ENCODE data around the gene ZMAT2. TPM values are rescaled to one million over a fixed set of nuclear protein-coding genes. Genes with fewer than 3 reads are reported as not detected.
A peak's percentile ranks its signal among the peaks of the same experiment; 100 is the strongest.
"Not testable (repeated sequence)": the region's sequence is repeated elsewhere in the genome, so short reads cannot be mapped to it uniquely, and the experiment has no call there.

ZMAT2 gene
- total and polyA plus RNA-seq, 10 of the 15 experiments (the other 5 are each of a cell fraction or from before 2014, with no cell fraction given), result 28.1 to 102 (median 42.9) TPM

DNA sequence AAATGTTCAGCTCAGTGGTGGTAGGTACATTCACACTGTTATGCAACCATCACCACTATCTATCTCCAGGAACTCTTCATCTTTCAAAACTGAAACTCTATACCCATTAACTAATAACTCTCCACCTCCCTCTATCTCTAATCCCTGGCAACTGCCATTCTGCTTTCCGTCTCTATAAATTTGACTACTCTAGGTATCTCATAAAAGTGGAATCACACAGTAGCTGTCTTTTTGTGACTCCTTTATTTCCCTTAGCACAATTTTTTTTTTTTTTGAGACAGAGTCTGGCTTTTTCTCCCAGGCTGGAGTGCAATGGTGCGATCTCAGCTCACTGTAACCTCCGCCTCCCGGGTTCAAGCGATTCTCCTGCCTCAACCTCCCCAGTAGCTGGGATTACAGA lies 21.1 kb downstream of the ZMAT2 start:
- H3K9me3 ChIP-seq (replicated peaks; ENCODE audit: control insufficient read depth, insufficient read depth, low read length); H3K4me3 ChIP-seq; H3K79me2 ChIP-seq (ENCODE audit: control insufficient read depth, insufficient read depth, low read length); H2AFZ ChIP-seq (ENCODE audit: control insufficient read depth, low read depth, low read length); H3K4me1 ChIP-seq (ENCODE audit: control insufficient read depth, insufficient read depth, low read length); H4K20me1 ChIP-seq (ENCODE audit: control insufficient read depth, insufficient read depth); H3K9ac ChIP-seq (ENCODE audit: control insufficient read depth, insufficient read depth, low read length); H3K4me2 ChIP-seq (ENCODE audit: control insufficient read depth, insufficient read depth); DNase-seq (ENCODE audit: low read depth, low spot score); ATAC-seq; H3K27me3 ChIP-seq (replicated peaks in 1 of 2; ENCODE audit: control insufficient read depth in 2 of 2, insufficient read depth in 2 of 2, low read length in 1 of 2); in situ Hi-C loops (cut with MboI); H3K27ac ChIP-seq (ENCODE audit: control insufficient read depth, insufficient read depth); H3K36me3 ChIP-seq (ENCODE audit: control insufficient read depth in 2 of 2, insufficient read depth in 2 of 2, low read length in 1 of 2); FAIRE-seq; BruUV-seq (replicated peaks); POLR2A ChIA-PET: not testable (repeated sequence)
- RAD21 ChIA-PET (ENCODE audit: unreplicated experiment), result interaction anchor here (1.4 to 5.1 kb wide), 4 partner anchors 156 to 477 kb away, joined by 3 to 34 read pairs (median 5); no protein-coding TSS in a partner anchor
- intact Hi-C loops (cut with micrococcal nuclease; ENCODE audit: unreplicated experiment), result loop anchor here (2.0 kb wide), 1 partner anchor 359 kb away; no protein-coding TSS in a partner anchor
- WGBS (ENCODE audit: insufficient coverage, insufficient replicate concordance, low lambda C conversion rate, missing lambda C conversion rate), result 60% methylated on average over 5 of the region's 5 CpGs
- SMC1A ChIA-PET (ENCODE audit: uncharacterized antibody, unreplicated experiment), result interaction anchor here (1.5 to 1.8 kb wide), 3 partner anchors 156 to 348 kb away, joined by 3 to 9 read pairs (median 4); no protein-coding TSS in a partner anchor
- CTCF ChIA-PET, result interaction anchor here (0.8 to 4.9 kb wide), 11 partner anchors 9 to 481 kb away, joined by 3 to 33 read pairs (median 3); partner anchors contain the start of gene SLC4A9

DNA sequence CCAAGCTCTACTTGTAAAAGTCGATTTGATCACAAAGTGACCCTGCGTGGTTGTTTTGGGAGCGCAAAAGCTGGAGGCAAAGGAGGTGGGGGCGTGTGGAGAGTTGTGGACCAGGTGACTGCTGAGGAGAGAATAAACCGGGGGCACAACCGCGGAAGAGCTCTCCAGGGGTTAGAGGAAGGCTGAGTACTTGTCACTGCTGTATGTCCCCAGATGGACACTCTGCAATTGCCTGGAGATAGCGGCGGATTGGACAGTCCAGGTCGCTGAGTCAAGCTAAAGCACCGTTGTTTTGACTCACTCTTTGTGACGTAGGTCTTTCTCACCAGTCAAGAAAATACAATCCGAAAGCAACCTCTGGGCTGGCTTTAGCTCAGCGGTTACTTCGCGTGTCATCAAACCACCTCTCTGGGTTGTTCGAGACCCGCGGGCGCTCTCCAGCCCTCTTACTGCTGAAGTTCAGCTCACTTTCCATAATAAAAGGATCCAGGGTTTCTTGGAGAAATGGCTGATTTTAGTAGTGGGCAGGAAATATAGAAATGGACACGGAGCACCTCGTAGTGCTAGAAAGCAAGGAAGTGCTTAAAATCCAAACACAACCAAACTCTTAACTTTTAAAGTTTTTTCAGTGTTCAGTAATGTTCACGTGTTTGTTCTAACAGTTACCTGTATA lies 25.7 kb downstream of the ZMAT2 start:
- no peaks in the 10 kb centered on the region for H3K4me1 ChIP-seq (ENCODE audit: control insufficient read depth, insufficient read depth, low read length)
- peak overlapping the region; percentile 92 for H2AFZ ChIP-seq (ENCODE audit: control insufficient read depth, low read depth, low read length)
- FAIRE-seq, result peak; percentile 76
- POLR2A ChIA-PET, result interaction anchor here (0.6 to 1.6 kb wide), 3 partner anchors 14 to 87 kb away, joined by 3 to 5 read pairs (median 3); partner anchors contain the start of genes HARS1 and HARS2
- H3K4me3 ChIP-seq, result peak overlapping the region; percentile 66
- peak; percentile 81 for DNase-seq (ENCODE audit: low read depth, low spot score)
- in situ Hi-C loops (cut with MboI) (no loop called here), intact Hi-C loops (cut with micrococcal nuclease; ENCODE audit: unreplicated experiment) (no loop called here)
- peak overlapping the region; percentile 89 for H3K4me2 ChIP-seq (ENCODE audit: control insufficient read depth, insufficient read depth)
- H3K9ac ChIP-seq (ENCODE audit: control insufficient read depth, insufficient read depth, low read length), result 0 out of 2 replicates have a peak overlapping the region, but pooled peaks have one; percentile 35
- H3K27ac ChIP-seq (ENCODE audit: control insufficient read depth, insufficient read depth), result no peak overlapping the region
- H3K27me3 ChIP-seq (replicated peaks in 1 of 2; ENCODE audit: control insufficient read depth in 2 of 2, insufficient read depth in 2 of 2, low read length in 1 of 2), result no peaks in the 10 kb centered on the region
- SMC1A ChIA-PET (ENCODE audit: uncharacterized antibody, unreplicated experiment), result interaction anchor here (0.7 to 1.6 kb wide), 5 partner anchors 15 to 482 kb away, joined by 3 to 5 read pairs (median 4); partner anchors contain the start of gene ANKHD1
- no peaks in the 10 kb centered on the region for H3K9me3 ChIP-seq (replicated peaks; ENCODE audit: control insufficient read depth, insufficient read depth, low read length)
- ATAC-seq, result peak; percentile 98
- no peaks in the 10 kb centered on the region for H3K79me2 ChIP-seq (ENCODE audit: control insufficient read depth, insufficient read depth, low read length)
- H4K20me1 ChIP-seq (ENCODE audit: control insufficient read depth, insufficient read depth), result no peaks in the 10 kb centered on the region
- BruUV-seq (replicated peaks), result no TSS peak
- 32% methylated on average over 23 of the region's 23 CpGs for WGBS (ENCODE audit: insufficient coverage, insufficient replicate concordance, low lambda C conversion rate, missing lambda C conversion rate)
- CTCF ChIA-PET, result interaction anchor here (0.7 to 1.7 kb wide), 5 partner anchors 353 to 604 kb away, joined by 3 to 12 read pairs (median 3); no protein-coding TSS in a partner anchor
- H3K36me3 ChIP-seq (ENCODE audit: control insufficient read depth in 2 of 2, insufficient read depth in 2 of 2, low read length in 1 of 2), result no peaks in the 10 kb centered on the region
- RAD21 ChIA-PET (ENCODE audit: unreplicated experiment), result interaction anchor here (0.6 to 1.6 kb wide), 4 partner anchors 14 to 482 kb away, joined by 3 to 6 read pairs (median 4); no protein-coding TSS in a partner anchor
- no peak for TF ChIP-seq TAF1 (IDR thresholded peaks at IDR 0.05; ENCODE audit: borderline replicate concordance, low read depth, low read length)
- TF ChIP-seq, protein P1, sequence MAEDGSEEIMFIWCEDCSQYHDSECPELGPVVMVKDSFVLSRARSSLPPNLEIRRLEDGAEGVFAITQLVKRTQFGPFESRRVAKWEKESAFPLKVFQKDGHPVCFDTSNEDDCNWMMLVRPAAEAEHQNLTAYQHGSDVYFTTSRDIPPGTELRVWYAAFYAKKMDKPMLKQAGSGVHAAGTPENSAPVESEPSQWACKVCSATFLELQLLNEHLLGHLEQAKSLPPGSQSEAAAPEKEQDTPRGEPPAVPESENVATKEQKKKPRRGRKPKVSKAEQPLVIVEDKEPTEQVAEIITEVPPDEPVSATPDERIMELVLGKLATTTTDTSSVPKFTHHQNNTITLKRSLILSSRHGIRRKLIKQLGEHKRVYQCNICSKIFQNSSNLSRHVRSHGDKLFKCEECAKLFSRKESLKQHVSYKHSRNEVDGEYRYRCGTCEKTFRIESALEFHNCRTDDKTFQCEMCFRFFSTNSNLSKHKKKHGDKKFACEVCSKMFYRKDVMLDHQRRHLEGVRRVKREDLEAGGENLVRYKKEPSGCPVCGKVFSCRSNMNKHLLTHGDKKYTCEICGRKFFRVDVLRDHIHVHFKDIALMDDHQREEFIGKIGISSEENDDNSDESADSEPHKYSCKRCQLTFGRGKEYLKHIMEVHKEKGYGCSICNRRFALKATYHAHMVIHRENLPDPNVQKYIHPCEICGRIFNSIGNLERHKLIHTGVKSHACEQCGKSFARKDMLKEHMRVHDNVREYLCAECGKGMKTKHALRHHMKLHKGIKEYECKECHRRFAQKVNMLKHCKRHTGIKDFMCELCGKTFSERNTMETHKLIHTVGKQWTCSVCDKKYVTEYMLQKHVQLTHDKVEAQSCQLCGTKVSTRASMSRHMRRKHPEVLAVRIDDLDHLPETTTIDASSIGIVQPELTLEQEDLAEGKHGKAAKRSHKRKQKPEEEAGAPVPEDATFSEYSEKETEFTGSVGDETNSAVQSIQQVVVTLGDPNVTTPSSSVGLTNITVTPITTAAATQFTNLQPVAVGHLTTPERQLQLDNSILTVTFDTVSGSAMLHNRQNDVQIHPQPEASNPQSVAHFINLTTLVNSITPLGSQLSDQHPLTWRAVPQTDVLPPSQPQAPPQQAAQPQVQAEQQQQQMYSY (CRISPR knock-in tag; IDR thresholded peaks at IDR 0.05), result no peak
- TF ChIP-seq BHLHE40 (IDR thresholded peaks at IDR 0.05; ENCODE audit: borderline replicate concordance in 1 of 2, low read depth in 2 of 2, low read length in 1 of 2), result peak in 1 of 2 experiments; percentile 4; a peak in 1 of 4 replicates
- peak; percentile 64 for TF ChIP-seq IKZF1 (conservative IDR thresholded peaks at IDR 0.05)
- 0 out of 2 replicates have a peak, but pooled peaks have one; percentile 45 for TF ChIP-seq RCOR1 (conservative IDR thresholded peaks at IDR 0.05; ENCODE audit: low read depth, low read length)
- peak; percentile 99 for TF ChIP-seq ZNF24 (IDR thresholded peaks at IDR 0.05)
- TF ChIP-seq GABPA (IDR thresholded peaks at IDR 0.05; ENCODE audit: low read depth), result peak; percentile 73; the same call in 1 of the 2 replicates
- peak; percentile 41 for TF ChIP-seq RELB (IDR thresholded peaks at IDR 0.05; ENCODE audit: low read depth)
- peak; percentile 97 for TF ChIP-seq CREM (IDR thresholded peaks at IDR 0.05; ENCODE audit: low read depth)
